GM10266 (cell line): Measurements from ENCODE around the gene CFAP53.
A peak's percentile ranks its signal among the peaks of the same experiment; 100 is the strongest.
"Not testable (repeated sequence)": the region's sequence is repeated elsewhere in the genome, so short reads cannot be mapped to it uniquely, and the experiment has no call there.

ENCODE experiments used
- DNase-seq: peaks from one replicate; pipeline ENCODE4 v3.0.0; 2012; ENCODE audit errors: extremely low spot score
- TF ChIP-seq, protein P1 (sequence below): IDR thresholded peaks from 2 replicates; pipeline ENCODE4 v1.5.1; 2012; ENCODE audit warnings: mild to moderate bottlenecking, low read depth; ENCODE audit not compliant: control insufficient read depth, insufficient read depth; ENCODE audit errors: missing control alignments

The CFAP53 gene

DNA sequence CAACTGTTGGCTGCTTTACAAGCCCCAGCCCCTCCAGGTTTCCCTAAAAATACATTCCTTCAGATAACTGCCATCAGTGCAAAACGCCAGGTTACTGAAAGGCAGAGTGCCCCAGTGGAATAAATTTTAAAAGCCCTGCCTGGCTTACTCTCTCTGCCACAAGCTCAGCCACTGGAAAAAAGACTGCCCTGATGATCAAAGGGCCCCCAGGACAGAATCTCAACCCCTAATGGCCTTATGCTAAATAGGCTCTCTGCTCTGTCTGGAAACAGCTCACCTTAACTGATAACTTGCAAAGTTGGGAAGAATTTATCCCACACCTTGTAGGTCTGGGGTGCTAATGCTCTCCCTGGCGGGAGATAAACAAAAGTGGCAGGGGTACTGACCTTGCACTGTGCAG, 33.9 kb downstream of the CFAP53 start:
- TF ChIP-seq, protein P1, sequence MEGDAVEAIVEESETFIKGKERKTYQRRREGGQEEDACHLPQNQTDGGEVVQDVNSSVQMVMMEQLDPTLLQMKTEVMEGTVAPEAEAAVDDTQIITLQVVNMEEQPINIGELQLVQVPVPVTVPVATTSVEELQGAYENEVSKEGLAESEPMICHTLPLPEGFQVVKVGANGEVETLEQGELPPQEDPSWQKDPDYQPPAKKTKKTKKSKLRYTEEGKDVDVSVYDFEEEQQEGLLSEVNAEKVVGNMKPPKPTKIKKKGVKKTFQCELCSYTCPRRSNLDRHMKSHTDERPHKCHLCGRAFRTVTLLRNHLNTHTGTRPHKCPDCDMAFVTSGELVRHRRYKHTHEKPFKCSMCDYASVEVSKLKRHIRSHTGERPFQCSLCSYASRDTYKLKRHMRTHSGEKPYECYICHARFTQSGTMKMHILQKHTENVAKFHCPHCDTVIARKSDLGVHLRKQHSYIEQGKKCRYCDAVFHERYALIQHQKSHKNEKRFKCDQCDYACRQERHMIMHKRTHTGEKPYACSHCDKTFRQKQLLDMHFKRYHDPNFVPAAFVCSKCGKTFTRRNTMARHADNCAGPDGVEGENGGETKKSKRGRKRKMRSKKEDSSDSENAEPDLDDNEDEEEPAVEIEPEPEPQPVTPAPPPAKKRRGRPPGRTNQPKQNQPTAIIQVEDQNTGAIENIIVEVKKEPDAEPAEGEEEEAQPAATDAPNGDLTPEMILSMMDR: no peak

DNA sequence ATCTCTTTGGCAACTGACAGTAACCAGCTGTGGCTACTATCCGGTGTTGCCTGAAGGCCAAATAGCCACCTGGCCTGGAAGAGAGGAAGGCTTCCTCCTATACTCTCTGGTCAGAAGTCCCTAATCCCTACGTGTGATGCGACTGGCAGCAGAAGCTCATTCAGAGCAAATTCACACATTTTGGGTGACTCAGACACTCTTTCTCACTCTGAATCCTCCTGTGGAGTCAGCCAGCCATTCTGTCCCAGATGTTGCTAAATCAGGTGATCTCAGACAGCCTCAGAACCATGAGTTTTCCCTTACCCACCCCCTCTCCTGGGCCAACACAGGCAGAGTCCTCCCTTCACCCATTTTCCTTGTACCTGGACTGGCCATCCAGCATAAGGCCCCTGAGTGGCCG, 34.7 kb downstream of the CFAP53 start:
- no peak for DNase-seq
- TF ChIP-seq, protein P1: no peak

More for the DNA sequence above, 33.9 kb downstream of the CFAP53 start:
- DNase-seq: no peak

DNA sequence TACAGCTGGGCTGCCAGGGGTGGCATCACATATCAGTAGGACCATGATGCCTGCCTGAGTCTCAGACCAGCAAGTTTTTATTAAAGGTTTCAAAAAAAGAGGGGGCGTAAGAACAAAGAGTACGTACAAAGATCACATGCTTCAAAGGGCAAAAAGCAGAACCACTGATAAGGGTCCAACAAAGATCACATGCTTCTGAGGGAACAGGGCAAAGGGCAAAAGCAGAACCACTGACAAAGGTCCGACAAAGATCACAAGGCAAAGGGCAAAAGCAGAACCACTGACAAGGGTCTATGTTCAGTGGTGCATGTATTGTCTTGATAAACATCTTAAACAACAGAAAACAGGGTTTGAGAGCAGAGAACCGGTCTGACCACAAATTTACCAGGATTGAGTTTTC, 46.0 kb downstream of the CFAP53 start:
- not testable (repeated sequence) for DNase-seq

DNA sequence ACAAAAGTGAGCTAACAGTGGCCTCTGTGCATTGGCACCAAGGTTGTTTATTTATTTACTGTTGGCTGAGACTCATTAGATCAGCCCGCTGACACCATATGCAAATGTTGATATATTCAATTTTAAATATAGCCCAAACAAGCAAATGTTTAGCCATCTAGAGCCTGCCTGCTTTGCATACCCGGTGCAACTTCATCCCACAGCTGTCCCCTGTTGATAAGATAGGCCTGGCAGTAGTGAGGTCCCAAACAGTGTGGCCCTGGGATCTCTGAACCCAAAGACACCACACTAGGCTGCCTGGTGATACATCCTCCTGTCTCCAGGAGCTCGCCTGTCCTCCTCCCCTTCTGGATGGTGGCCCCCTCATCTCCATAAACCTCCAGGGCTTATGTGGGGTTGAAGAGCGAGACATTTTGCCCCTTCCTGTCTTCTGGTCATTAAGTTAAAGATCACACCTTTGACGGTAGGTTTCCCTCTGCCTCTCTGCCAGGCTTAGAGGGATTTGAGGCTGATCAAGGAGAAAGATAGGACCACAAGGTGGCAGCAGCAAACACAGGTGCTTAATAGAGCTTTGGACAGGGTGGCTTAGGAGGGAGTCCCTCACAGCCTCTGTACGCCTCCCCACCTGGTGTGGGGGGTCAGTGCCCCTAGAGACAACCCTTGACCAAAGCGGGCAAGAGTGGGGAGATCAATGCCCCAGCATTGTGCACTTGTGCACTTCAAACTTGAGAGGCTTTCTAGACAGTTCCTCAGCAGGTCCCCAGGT, 47.7 kb downstream of the CFAP53 start:
- TF ChIP-seq, protein P1: peak; percentile 52
- peak; percentile 64 for DNase-seq

DNA sequence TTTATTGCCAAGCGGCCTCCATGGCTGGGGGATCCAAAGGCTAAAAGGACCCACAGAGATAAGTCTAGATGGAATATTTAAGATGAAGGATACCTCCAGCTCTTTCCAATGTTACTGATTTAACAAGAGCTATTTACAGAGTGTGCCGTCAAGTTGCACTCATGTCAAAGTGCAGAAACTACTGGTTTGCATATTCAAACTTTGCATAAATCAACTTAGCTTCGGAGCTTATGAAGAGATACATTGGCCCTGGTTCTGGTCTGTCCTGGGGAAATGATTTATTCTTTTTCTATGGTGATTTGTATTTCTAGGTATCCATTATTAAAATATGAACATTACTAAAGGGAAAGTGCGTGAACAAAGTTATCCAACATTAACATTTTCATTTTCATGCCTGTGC, 57.0 kb downstream of the CFAP53 start:
- DNase-seq: no peak
- TF ChIP-seq, protein P1: no peak

DNA sequence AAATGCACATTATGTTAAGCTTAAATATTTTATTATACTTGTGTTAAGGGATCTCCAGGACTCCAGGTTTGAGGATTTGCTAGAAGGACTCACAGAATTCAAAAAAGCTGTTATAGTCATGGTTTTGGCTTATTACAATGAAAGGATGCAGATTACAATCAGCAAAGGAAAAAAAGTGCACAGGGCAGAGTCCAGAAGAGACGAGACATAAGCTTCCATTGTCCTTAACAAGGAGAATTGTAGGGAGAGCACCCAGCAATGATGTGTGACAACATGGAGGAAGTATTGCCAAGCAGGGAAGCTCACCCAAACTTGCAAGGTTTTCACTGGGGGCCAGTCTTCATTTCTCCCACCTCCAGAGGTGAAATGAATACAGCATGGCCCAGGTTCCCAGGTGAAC, 58.6 kb downstream of the CFAP53 start:
- no peak for DNase-seq
- TF ChIP-seq, protein P1: no peak

DNA sequence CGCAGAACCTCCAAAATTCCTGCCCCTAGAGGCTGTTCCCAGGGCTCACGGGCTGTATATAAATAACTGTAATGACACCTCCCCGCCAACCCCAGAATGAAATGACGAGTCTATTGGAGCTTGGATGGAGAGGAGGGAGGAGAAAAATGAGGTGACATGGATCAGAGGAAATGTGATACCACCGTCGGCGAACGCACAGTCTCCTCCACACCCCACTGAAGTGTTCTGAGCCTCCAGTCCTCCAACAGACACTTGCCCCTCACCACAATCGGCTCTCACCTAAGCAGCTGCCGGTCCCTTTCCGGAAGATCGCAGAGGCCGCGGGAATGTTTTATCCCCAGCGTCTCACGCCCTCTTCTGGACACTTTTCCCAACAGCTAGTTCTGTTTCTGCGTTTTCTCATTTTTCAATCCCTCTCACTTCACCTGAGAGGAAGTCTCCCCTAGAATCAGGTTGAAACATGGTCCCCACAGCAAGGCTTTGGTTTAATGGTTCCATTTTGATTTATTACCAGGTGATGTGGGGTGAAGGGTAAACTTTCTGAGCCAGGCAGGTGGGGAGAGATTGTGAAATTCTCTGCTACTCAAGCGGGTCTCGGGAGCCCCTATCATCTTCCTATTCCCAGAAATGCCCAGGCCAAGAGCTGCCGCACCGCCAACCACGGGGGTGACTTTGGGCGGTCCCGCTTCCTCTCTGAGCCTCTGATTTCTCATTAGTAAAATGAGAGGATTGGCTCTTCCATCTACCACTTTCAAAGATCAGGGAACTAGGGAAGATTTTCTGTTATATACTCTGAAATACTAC, 62.3 kb downstream of the CFAP53 start:
- TF ChIP-seq, protein P1: peak; percentile 53
- peak; percentile 45 for DNase-seq
